Osteoblast (primary cell): ENCODE results near the gene SORCS2. TPM values are rescaled to one million over a fixed set of nuclear protein-coding genes. Genes with fewer than 3 reads are reported as not detected.

Source experiments
- DNase-seq: peaks from one replicate; pipeline ENCODE4 v3.0.0; 2011; ENCODE audit warnings: low spot score, mixed read lengths; ENCODE audit not compliant: insufficient read length; ENCODE audit errors: missing footprints
- H2AFZ ChIP-seq: 2 replicates; pipeline ENCODE4 v1.6.0; 2011; ENCODE audit warnings: mild to moderate bottlenecking, low read length
- H3K27ac ChIP-seq: 2 replicates; pipeline ENCODE4 v1.5.1; 2011; ENCODE audit warnings: mild to moderate bottlenecking, low read depth, low read length, moderate library complexity
- H3K27me3 ChIP-seq: 2 replicates; pipeline ENCODE4 v1.6.0; 2012; ENCODE audit warnings: mild to moderate bottlenecking, control low read depth, inconsistent platforms, low read length, moderate library complexity; ENCODE audit not compliant: insufficient read depth
- H3K36me3 ChIP-seq: 2 replicates; pipeline ENCODE4 v1.5.1; 2011; ENCODE audit warnings: mild to moderate bottlenecking, low read length, control low read depth, moderate library complexity; ENCODE audit not compliant: insufficient read depth
- H3K4me1 ChIP-seq: 2 replicates; pipeline ENCODE4 v1.5.1; 2011; ENCODE audit warnings: mild to moderate bottlenecking, low read length, control low read depth, moderate library complexity; ENCODE audit not compliant: insufficient read depth
- H3K4me2 ChIP-seq: 2 replicates; pipeline ENCODE4 v1.6.0; 2011; ENCODE audit warnings: mild to moderate bottlenecking, low read length; ENCODE audit not compliant: insufficient read depth
- H3K4me3 ChIP-seq: fragments of 200-600 bp; sonication (generic); 3 replicates; pipeline ENCODE4 v1.5.1; 2012; ENCODE audit warnings: mild to moderate bottlenecking, low read length, inconsistent platforms; ENCODE audit not compliant: insufficient read depth
- H3K79me2 ChIP-seq: 2 replicates; pipeline ENCODE4 v1.6.0; 2012; ENCODE audit warnings: mild to moderate bottlenecking, low read length, control low read depth, inconsistent platforms; ENCODE audit not compliant: insufficient read depth
- H3K9me3 ChIP-seq: 2 replicates; pipeline ENCODE4 v1.5.1; 2011; ENCODE audit warnings: low read depth, low read length, control low read depth
- H4K20me1 ChIP-seq: 2 replicates; pipeline ENCODE4 v1.6.0; 2012; ENCODE audit warnings: mild to moderate bottlenecking, low read length, control low read depth; ENCODE audit not compliant: insufficient read depth
- total RNA-seq: library from RNA; depleted of rRNA; stranded (reverse); fragments of >200 nt; gene quantifications from 2 replicates; pipeline ENCODE4 v1.2.3, GENCODE V29; 2012
- TF ChIP-seq, protein P1 (sequence below): IDR thresholded peaks from 2 replicates; pipeline ENCODE4 v1.5.1; 2011; ENCODE audit warnings: mild to moderate bottlenecking, low read depth, low read length, moderate library complexity; ENCODE audit errors: extremely low read depth

The SORCS2 gene
- total RNA-seq, 1 donor: 9.0 TPM

DNA sequence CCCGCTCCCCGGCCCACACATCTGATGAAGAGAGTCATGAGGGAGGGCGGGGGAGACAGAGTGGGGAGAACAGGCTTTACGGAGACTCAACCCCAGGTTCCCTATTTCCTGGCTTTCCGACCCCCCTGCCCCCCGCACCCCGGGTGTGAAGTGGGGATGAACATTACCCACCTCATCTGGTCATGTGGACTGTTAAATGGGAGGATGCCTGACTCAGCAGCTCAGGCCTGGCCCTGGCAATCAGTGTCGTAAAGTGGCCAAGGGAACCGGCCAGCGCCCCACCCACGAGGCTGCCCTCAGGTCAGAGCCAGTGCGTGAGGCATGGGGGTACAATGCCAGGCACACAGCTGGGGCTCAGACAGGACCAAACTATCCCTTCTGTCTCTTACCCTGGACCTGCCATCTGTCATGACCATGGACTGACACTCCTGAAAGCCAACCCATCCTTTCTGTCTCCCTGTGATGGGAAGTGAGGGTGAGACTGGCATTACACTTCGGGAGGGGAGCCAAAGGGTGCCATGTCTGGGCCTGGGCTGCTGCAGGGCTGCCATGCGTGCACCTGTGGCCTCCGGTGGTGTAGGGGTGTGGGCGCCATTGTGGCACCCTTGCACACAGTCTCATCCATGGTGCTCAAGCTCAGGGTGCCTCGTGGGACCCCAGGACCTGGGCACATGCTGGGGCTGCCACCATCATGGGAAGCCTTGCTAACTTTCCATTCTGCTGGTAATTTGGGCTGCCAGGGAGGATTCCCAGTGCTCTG, 348.5 kb downstream of the SORCS2 start:
- Histone ChIP-seq H3K4me3 (no peak overlapping the region), H2AFZ (no peak overlapping the region), H3K27ac (no peak overlapping the region), H3K9me3 (no peaks in the 10 kb centered on the region), H3K79me2 (no peaks in the 10 kb centered on the region), H3K27me3 (peaks cover 7% of the 10 kb centered on the region), H3K4me2 (no peak overlapping the region), H3K4me1 (no peaks in the 10 kb centered on the region), H4K20me1 (no peaks in the 10 kb centered on the region), H3K36me3 (no peaks in the 10 kb centered on the region)
- peak; percentile 65 for DNase-seq
- TF ChIP-seq, protein P1, sequence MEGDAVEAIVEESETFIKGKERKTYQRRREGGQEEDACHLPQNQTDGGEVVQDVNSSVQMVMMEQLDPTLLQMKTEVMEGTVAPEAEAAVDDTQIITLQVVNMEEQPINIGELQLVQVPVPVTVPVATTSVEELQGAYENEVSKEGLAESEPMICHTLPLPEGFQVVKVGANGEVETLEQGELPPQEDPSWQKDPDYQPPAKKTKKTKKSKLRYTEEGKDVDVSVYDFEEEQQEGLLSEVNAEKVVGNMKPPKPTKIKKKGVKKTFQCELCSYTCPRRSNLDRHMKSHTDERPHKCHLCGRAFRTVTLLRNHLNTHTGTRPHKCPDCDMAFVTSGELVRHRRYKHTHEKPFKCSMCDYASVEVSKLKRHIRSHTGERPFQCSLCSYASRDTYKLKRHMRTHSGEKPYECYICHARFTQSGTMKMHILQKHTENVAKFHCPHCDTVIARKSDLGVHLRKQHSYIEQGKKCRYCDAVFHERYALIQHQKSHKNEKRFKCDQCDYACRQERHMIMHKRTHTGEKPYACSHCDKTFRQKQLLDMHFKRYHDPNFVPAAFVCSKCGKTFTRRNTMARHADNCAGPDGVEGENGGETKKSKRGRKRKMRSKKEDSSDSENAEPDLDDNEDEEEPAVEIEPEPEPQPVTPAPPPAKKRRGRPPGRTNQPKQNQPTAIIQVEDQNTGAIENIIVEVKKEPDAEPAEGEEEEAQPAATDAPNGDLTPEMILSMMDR: no peak

DNA sequence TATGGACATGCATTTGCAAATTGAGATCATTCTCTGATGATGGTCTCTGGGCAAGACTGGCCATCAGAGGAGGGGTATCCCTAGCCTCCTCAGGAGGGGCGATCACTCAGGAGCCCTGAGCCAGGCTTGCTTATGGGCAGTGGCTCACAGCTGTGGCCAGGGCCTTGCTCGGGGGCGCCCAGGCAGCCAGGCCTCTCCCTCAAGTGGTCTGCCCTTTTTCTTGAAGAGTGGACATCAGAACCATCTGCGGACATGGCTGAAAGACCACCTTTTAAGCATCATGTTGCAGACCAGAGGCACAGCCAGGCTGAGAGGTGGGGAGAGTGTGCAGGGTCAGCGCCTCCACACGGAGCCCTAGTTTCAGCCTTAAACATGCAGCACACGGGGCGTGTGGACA, 349.1 kb downstream of the SORCS2 start:
- Histone ChIP-seq H3K27me3 (peaks cover 10% of the 10 kb centered on the region), H4K20me1 (no peaks in the 10 kb centered on the region), H3K27ac (no peak overlapping the region), H3K4me1 (no peaks in the 10 kb centered on the region), H3K4me3 (no peak overlapping the region), H3K4me2 (no peak overlapping the region), H3K79me2 (no peaks in the 10 kb centered on the region), H2AFZ (no peak overlapping the region), H3K9me3 (no peaks in the 10 kb centered on the region), H3K36me3 (no peaks in the 10 kb centered on the region)
- DNase-seq: no peak
- TF ChIP-seq, protein P1: no peak

DNA sequence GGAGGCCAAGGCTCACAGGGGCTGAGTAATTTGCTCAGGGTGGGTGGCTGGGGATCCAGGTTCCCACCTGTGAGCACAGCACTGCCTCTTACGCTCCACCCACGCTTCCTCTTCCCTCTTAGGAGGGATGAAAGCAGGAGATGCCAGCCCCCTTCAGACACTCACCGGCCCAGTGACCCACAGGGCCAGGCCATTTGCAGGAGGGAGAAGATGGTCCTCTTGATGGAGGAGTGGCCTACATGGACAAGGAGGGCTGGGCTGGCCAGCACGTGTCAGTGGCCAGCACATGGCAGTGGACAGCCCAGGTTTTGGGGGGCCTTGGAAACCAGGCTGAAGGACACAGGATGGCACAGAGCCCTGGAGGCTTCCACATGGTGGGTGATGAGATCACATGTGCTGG, 350.4 kb downstream of the SORCS2 start:
- Histone ChIP-seq H3K79me2 (no peaks in the 10 kb centered on the region), H4K20me1 (no peaks in the 10 kb centered on the region), H3K27me3 (peaks cover 10% of the 10 kb centered on the region), H2AFZ (no peak overlapping the region), H3K9me3 (no peaks in the 10 kb centered on the region), H3K4me2 (no peak overlapping the region), H3K4me3 (no peak overlapping the region), H3K36me3 (no peaks in the 10 kb centered on the region), H3K4me1 (no peaks in the 10 kb centered on the region), H3K27ac (no peak overlapping the region)
- TF ChIP-seq, protein P1: no peak
- DNase-seq: no peak

DNA sequence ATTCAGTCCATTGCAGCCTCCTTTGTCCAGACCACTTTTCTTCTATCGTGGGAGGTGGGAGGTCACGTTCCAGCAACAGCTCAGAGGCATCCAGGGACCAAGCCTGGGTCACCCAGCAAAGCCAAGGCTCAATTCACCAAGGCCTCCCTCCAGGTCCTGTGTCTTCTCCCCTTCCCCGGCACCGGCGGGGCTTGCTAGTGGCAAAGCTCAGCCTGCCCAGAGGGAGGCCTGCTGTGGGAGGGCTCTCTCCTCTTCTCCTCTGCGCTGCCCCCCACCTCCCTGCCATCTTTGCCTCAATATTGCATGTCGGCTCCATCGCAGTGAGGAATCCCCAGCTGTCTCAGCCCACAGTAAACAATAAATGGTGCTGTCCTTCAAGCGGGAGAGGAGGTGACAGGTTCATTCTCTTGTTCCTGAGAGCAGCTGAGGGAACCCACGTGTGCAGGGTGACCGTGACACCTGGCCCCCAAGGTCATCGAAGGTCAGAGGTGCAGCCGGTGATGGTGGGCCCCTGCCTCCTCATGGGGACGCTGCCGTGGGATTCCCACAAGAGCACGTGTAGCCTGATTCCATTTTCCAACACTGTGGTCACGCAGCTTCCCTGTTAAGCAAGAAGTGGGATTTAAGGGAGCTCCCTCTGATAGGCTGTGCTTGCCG, 353.9 kb downstream of the SORCS2 start:
- peak; percentile 78 for DNase-seq
- Histone ChIP-seq H3K36me3 (no peaks in the 10 kb centered on the region), H3K4me3 (no peak overlapping the region), H3K79me2 (no peaks in the 10 kb centered on the region), H3K27ac (no peak overlapping the region), H2AFZ (no peak overlapping the region), H3K4me2 (no peak overlapping the region), H3K9me3 (no peaks in the 10 kb centered on the region), H4K20me1 (no peaks in the 10 kb centered on the region), H3K27me3 (peaks cover 10% of the 10 kb centered on the region), H3K4me1 (no peaks in the 10 kb centered on the region)
- TF ChIP-seq, protein P1: no peak
